Esophagus squamous epithelium (tissue), 5 donors: ENCODE data around the gene KCTD5. TPM values are rescaled to one million over a fixed set of nuclear protein-coding genes. Genes with fewer than 3 reads are reported as not detected.
"Not testable (repeated sequence)": the region's sequence is repeated elsewhere in the genome, so short reads cannot be mapped to it uniquely, and the experiment has no call there.

Experiments used
- DNase-seq: peaks from one replicate; lab custom pipeline; 2025; lab: John Stamatoyannopoulos, UW
- H3K27ac ChIP-seq, 4 donors: fragments of 200-600 bp; sonication (generic); one replicate each; pipeline ENCODE4 v1.5.1; 2016 to 2019; ENCODE audit warnings: mild to moderate bottlenecking in 1 of 4
- H3K27me3 ChIP-seq, 4 donors: fragments of 200-600 bp; sonication (generic); 1 replicate in 3 of 4; 2 replicates in 1 of 4; pipeline versions ENCODE4 v1.5.1 to v1.6.0; 2017 to 2021; ENCODE audit warnings: antibody characterized with exemption in 1 of 4
- H3K36me3 ChIP-seq, 3 donors: fragments of 200-600 bp; sonication (generic); one replicate each; pipeline ENCODE4 v1.5.1; 2016 to 2019
- H3K4me1 ChIP-seq, 3 donors: fragments of 200-600 bp; sonication (generic); one replicate each; pipeline ENCODE4 v1.5.1; 2017 to 2019
- H3K4me3 ChIP-seq, 4 donors: fragments of 200-600 bp; sonication (generic); 1 replicate in 3 of 4; 2 replicates in 1 of 4; pipeline ENCODE4 v1.5.1; 2016 to 2019; ENCODE audit warnings: mild to moderate bottlenecking in 2 of 4, moderate library complexity in 1 of 4
- H3K9me3 ChIP-seq, 3 donors: fragments of 200-600 bp; sonication (generic); one replicate each; pipeline ENCODE4 v1.5.1; 2016 to 2019
- CTCF ChIP-seq, 6 experiments: fragments of 450-650 bp in 4 of 6; fragments of 200-600 bp in 2 of 6; sonication (generic) in 2 of 6; IDR thresholded peaks; one replicate each; pipeline ENCODE4 v1.5.1; 2016 to 2019; ENCODE audit warnings: antibody characterized with exemption in 6 of 6, mild to moderate bottlenecking in 4 of 6, moderate library complexity in 4 of 6
- POLR2A ChIP-seq, 4 donors: fragments of 450-650 bp; IDR thresholded peaks; one replicate each; pipeline ENCODE4 v1.6.1; 2017; ENCODE audit warnings: antibody characterized with exemption in 4 of 4, mild to moderate bottlenecking in 4 of 4, moderate library complexity in 3 of 4
- WGBS, 2 donors: methylation state at CpG; one replicate each; pipeline ENCODE4 v1.1.5; 2018; 5-methylcytosine and 5-hydroxymethylcytosine counted together
- intact Hi-C: fragments of 100-400 bp; cut with DNase I; formaldehyde crosslinking; loops from one replicate; pipeline ENCODE4 v1.15.0; 2022
- total RNA-seq, 4 donors: library from RNA; depleted of rRNA; stranded (reverse); fragments of >200 nt; gene quantifications; one replicate each; pipeline ENCODE4 v1.1.0, GENCODE V29; 2016
- donor health status: DM: yes; HTN: yes; CAD: no.

Gene KCTD5
- total RNA-seq, 4 donors from 2014 or later: 24.8 to 51.9 (median 40.3) TPM

GRCh38 chr16:2664574-2664982 is 17.7 kb upstream of the KCTD5 start:
- Histone ChIP-seq H3K36me3 (peaks cover 0 to 49% (median 0%) of the 10 kb centered on the region in 3 donors), H3K27me3 (no peaks in the 10 kb centered on the region), H3K27ac (peak overlapping the region; percentile 66 to 71 (median 70)), H3K9me3 (no peaks in the 10 kb centered on the region), H3K4me1 (peaks cover 0 to 31% (median 3%) of the 10 kb centered on the region in 3 donors), H3K4me3 (no peak overlapping the region)
- intact Hi-C loops: no loop called here
- 32 to 42% methylated on average over 9 of the region's 9 CpGs for WGBS, 2 donors
- TF ChIP-seq POLR2A (IDR thresholded peaks at IDR 0.05) (no peak), CTCF (IDR thresholded peaks at IDR 0.05) (no peak)
- DNase-seq: no peak

- H3K27ac ChIP-seq, H3K4me3 ChIP-seq, DNase-seq, H3K27me3 ChIP-seq, H3K9me3 ChIP-seq, intact Hi-C loops: not testable (repeated sequence)
- peaks cover under 1 to 52% (median 8%) of the 10 kb centered on the region in 3 donors for H3K4me1 ChIP-seq
- H3K36me3 ChIP-seq: peaks cover 0 to 56% (median 0%) of the 10 kb centered on the region in 3 donors
- 84 to 96% methylated on average over 5 of the region's 7 CpGs for WGBS, 2 donors
Measured at GRCh38 chr16:2666671-2667070, 15.7 kb upstream of the KCTD5 start.

- H3K4me1 ChIP-seq: peaks cover 5 to 52% (median 16%) of the 10 kb centered on the region in 3 donors
- H3K27me3 ChIP-seq, DNase-seq, H3K9me3 ChIP-seq, intact Hi-C loops: not testable (repeated sequence)
- H3K4me3 ChIP-seq: peak overlapping the region in 1 of 4 donors; percentile 41
- H3K36me3 ChIP-seq: peaks cover 0 to 50% (median 0%) of the 10 kb centered on the region in 3 donors
- H3K27ac ChIP-seq: peak overlapping the region in 1 of 4 donors; percentile 57
- WGBS, 2 donors: 72 to 77% methylated on average over 10 of the region's 10 CpGs
Measured at GRCh38 chr16:2669587-2669986, 12.7 kb upstream of the KCTD5 start.

GRCh38 chr16:2670017-2670416 is 12.3 kb upstream of the KCTD5 start:
- DNase-seq, H3K27me3 ChIP-seq, intact Hi-C loops, H3K9me3 ChIP-seq: not testable (repeated sequence)
- peaks cover 0 to 50% (median 0%) of the 10 kb centered on the region in 3 donors for H3K36me3 ChIP-seq
- 5 to 8% methylated on average over 8 to 11 of the region's 15 CpGs for WGBS, 2 donors
- peaks cover 5 to 47% (median 16%) of the 10 kb centered on the region in 3 donors for H3K4me1 ChIP-seq
- peak; percentile 30 to 73 (median 58) for TF ChIP-seq CTCF (IDR thresholded peaks at IDR 0.05)
- H3K27ac ChIP-seq: peak overlapping the region in 1 of 4 donors; percentile 57
- H3K4me3 ChIP-seq: peak overlapping the region in 1 of 4 donors; percentile 41

DNA sequence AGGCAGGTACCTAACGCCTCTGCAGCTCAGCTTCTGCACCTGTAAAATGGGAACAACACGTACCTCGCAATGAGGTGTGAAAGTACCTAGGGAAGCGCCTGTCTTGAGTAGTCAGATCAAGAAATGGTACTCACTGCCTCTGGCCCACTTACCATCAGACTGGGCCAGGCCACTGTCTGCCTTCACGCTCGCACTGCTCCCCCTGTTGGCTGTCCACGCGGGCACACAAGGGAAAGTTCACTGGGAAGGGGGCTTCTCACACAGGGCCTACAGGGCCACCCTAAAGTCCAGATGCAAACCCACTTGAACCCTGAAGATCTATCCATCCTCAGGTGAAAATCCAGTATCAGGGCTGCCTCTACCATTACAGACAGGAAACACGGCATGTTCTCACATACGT is 11.1 kb upstream of the KCTD5 start:
- TF ChIP-seq CTCF (IDR thresholded peaks at IDR 0.05): peak in 1 of 6 experiments; percentile 15
- 73 to 88% methylated on average over 6 to 7 of the region's 10 CpGs for WGBS, 2 donors
- H3K9me3 ChIP-seq, H3K4me3 ChIP-seq, H3K27me3 ChIP-seq, DNase-seq, intact Hi-C loops, H3K27ac ChIP-seq: not testable (repeated sequence)
- Histone ChIP-seq H3K36me3 (peaks cover 0 to 41% (median 0%) of the 10 kb centered on the region in 3 donors), H3K4me1 (peaks cover 5 to 43% (median 16%) of the 10 kb centered on the region in 3 donors)

DNA sequence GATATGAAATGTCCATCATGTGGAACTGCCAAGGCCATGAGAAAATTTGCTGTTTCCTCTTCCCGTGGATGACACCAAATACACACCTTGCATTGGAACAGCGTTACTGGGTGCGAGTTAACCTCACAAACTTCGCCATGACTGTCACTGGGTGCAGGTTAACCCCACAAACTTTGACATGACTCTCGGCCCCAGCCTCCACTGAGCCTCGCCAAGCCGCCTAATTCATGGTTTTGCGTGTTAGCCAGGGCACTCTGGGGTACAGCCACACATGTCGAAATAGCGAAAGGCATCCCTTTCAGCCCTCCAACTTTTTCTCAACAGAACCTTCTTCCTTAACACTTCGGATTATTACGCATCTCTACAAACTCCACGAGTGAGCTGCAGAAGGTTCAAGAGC is 10.6 kb upstream of the KCTD5 start:
- peak overlapping the region in 1 of 4 donors; percentile 95 for H3K27ac ChIP-seq
- H3K9me3 ChIP-seq: no peaks in the 10 kb centered on the region
- peaks cover 0 to 36% (median 0%) of the 10 kb centered on the region in 3 donors for H3K36me3 ChIP-seq
- DNase-seq: no peak
- intact Hi-C loops: no loop called here
- 84 to 87% methylated on average over 13 of the region's 13 CpGs for WGBS, 2 donors
- TF ChIP-seq CTCF (IDR thresholded peaks at IDR 0.05): no peak
- no peak for TF ChIP-seq POLR2A (IDR thresholded peaks at IDR 0.05)
- peak overlapping the region in 3 of 4 donors; percentile 71 to 86 (median 75) for H3K4me3 ChIP-seq
- peaks cover 5 to 43% (median 16%) of the 10 kb centered on the region in 3 donors for H3K4me1 ChIP-seq
- H3K27me3 ChIP-seq: no peaks in the 10 kb centered on the region
